ENCODE measurements around the gene HIPK1.
"Not testable (repeated sequence)": the region's sequence is repeated elsewhere in the genome, so short reads cannot be mapped to it uniquely, and the experiment has no call there.

Gene HIPK1

GRCh38 chr1:113945329-113945728 is 16.2 kb downstream of the HIPK1 start:
- DNase-seq = no peak

- DNase-seq = no peak
Measured at GRCh38 chr1:113946112-113946511, 17.0 kb downstream of the HIPK1 start.

- DNase-seq = no peak
Measured at GRCh38 chr1:113946678-113947387, 17.7 kb downstream of the HIPK1 start.

GRCh38 chr1:113947388-113948107 is 18.4 kb downstream of the HIPK1 start:
- peak in 1 of 2 donors; percentile 56 for DNase-seq

- not testable (repeated sequence) for DNase-seq
Measured at GRCh38 chr1:113948151-113948550, 19.0 kb downstream of the HIPK1 start.

- no peak for DNase-seq
Measured at GRCh38 chr1:113949007-113949406, 19.9 kb downstream of the HIPK1 start.

GRCh38 chr1:113950908-113951307 is 21.8 kb downstream of the HIPK1 start:
- no peak for DNase-seq

GRCh38 chr1:113951719-113952118 is 22.6 kb downstream of the HIPK1 start:
- no peak for DNase-seq

GRCh38 chr1:113957984-113958383 is 28.9 kb downstream of the HIPK1 start:
- no peak for DNase-seq

GRCh38 chr1:113958691-113959090 is 29.6 kb downstream of the HIPK1 start:
- no peak for DNase-seq

- DNase-seq = peak in 1 of 2 donors; percentile 40
Measured at GRCh38 chr1:113963281-113963906, 34.3 kb downstream of the HIPK1 start.

- no peak for DNase-seq
Measured at GRCh38 chr1:113965703-113966412, 36.7 kb downstream of the HIPK1 start.

GRCh38 chr1:113972954-113973353 is 43.8 kb downstream of the HIPK1 start:
- DNase-seq = no peak

- peak; percentile 23 to 24 for DNase-seq
Measured at GRCh38 chr1:113975211-113975895, 46.2 kb downstream of the HIPK1 start.

- peak in 1 of 2 donors; percentile 19 for DNase-seq
Measured at GRCh38 chr1:113976609-113977278, 47.6 kb downstream of the HIPK1 start.

GRCh38 chr1:113977906-113978305 is 48.8 kb downstream of the HIPK1 start:
- DNase-seq = no peak

GRCh38 chr1:113978863-113979702 is 50.0 kb downstream of the HIPK1 start, which contains the start of gene OLFML3:
OLFML3 (plus strand) TSS chr1:113979474; CDS start chr1:113979517, 43 bp downstream.
- DNase-seq = peak; percentile 49 to 59

GRCh38 chr1:113980110-113980509 is 51.0 kb downstream of the HIPK1 start:
- DNase-seq = no peak

GRCh38 chr1:113981962-113982931 is 53.1 kb downstream of the HIPK1 start:
- no peak for DNase-seq

GRCh38 chr1:113982949-113983348 is 53.8 kb downstream of the HIPK1 start:
- no peak for DNase-seq
